Subcutaneous abdominal adipose tissue (tissue), 5 donors: ENCODE measurements around the gene XRCC1.
"Not testable (repeated sequence)": the region's sequence is repeated elsewhere in the genome, so short reads cannot be mapped to it uniquely, and the experiment has no call there.

Experiments
- H3K27ac ChIP-seq: one replicate; pipeline ENCODE4 v1.7.0; 2013; ENCODE audit warnings: low read depth, mild to moderate bottlenecking, inconsistent platforms, low read length, moderate library complexity
- H3K27me3 ChIP-seq, 5 donors: one replicate each; pipeline ENCODE4 v1.7.0; 2013; ENCODE audit warnings: low read length in 5 of 5, inconsistent platforms in 1 of 5; ENCODE audit not compliant: control insufficient read depth in 5 of 5, insufficient read depth in 4 of 5
- H3K36me3 ChIP-seq, 5 donors: one replicate each; pipeline ENCODE4 v1.7.0; 2013; ENCODE audit warnings: low read length in 5 of 5; ENCODE audit not compliant: control insufficient read depth in 5 of 5, insufficient read depth in 5 of 5
- H3K4me1 ChIP-seq, 5 donors: one replicate each; pipeline ENCODE4 v1.7.0; 2013; ENCODE audit warnings: low read length in 5 of 5, mild to moderate bottlenecking in 3 of 5, moderate library complexity in 1 of 5; ENCODE audit not compliant: control insufficient read depth in 5 of 5, insufficient read depth in 5 of 5
- H3K4me3 ChIP-seq, 5 donors: one replicate each; pipeline ENCODE4 v1.7.0; 2013; ENCODE audit warnings: low read length in 5 of 5, low read depth in 1 of 5
- H3K9ac ChIP-seq, 5 donors: one replicate each; pipeline ENCODE4 v1.7.0; 2013; ENCODE audit warnings: low read length in 5 of 5, mild to moderate bottlenecking in 4 of 5, moderate library complexity in 3 of 5
- H3K9me3 ChIP-seq, 5 donors: one replicate each; pipeline ENCODE4 v1.7.0; 2013; ENCODE audit warnings: low read length in 5 of 5; ENCODE audit not compliant: control insufficient read depth in 5 of 5
- donor health status: healthy.
- donor health status: healthy.
- donor health status: healthy.
- donor health status: healthy.
- donor health status: healthy.

Gene XRCC1

DNA sequence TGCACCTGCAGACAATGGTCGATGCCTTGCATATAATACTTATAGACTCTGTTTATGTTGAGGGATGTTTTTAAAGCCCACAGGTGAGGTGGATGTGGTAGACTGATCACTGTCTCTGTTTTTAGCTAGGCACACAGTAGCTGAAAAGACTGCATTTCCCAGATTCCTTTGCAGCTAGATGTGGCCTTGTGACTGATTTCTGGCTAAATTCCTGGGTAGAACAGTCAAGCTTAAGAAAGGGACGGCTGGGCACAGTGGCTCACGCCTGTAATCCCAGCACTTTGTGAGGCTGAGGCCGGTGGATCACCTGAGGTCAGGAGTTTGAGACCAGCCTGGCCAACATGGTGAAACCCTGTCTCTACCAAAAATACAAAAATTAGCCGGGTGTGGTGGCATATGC lies 25.0 kb upstream of the XRCC1 start:
- not testable (repeated sequence) for H3K27ac ChIP-seq, H3K4me3 ChIP-seq, H3K9ac ChIP-seq, H3K27me3 ChIP-seq, H3K9me3 ChIP-seq
- Histone ChIP-seq H3K36me3 (peaks cover 0 to 47% (median 33%) of the 10 kb centered on the region in 5 donors), H3K4me1 (peaks cover 8 to 28% (median 21%) of the 10 kb centered on the region in 5 donors)

DNA sequence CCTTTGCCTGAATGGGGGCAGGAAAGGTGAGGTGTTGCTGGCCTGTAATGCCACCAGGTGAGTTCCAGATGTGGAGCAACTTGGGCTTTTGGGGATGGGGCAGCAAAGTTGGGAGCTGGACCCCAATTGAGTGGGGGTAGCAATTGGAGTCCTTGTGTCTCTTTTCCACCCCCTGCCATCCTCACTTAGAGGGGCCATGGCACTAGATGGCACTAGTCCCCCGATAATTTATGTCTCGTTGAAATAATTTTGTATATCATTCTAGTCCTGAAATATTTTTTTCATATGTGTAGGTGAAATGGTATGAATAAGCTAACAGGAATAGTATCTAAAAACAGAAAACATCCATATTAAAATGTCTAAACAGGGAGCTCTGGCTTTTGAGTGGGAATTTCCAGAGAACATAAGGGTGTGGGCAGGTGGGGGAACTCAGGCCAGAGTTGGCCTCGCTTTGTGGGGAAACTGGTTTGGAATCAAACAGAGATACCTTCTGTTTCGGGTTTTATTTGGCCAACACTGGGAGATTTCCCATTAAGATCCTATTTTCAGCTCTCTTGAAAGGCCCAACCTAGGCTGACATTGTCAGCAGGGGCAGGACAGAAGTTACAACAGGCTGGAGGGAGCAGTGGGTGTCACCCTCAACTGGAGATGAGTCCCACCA lies 24.4 kb upstream of the XRCC1 start:
- Histone ChIP-seq H3K4me3 (no peak overlapping the region), H3K27ac (no peak overlapping the region), H3K36me3 (peaks cover 0 to 47% (median 33%) of the 10 kb centered on the region in 5 donors), H3K9ac (peak overlapping the region in 2 of 5 donors; percentile 17 to 30), H3K9me3 (no peaks in the 10 kb centered on the region), H3K4me1 (peaks cover 8 to 34% (median 27%) of the 10 kb centered on the region in 5 donors), H3K27me3 (no peaks in the 10 kb centered on the region)

DNA sequence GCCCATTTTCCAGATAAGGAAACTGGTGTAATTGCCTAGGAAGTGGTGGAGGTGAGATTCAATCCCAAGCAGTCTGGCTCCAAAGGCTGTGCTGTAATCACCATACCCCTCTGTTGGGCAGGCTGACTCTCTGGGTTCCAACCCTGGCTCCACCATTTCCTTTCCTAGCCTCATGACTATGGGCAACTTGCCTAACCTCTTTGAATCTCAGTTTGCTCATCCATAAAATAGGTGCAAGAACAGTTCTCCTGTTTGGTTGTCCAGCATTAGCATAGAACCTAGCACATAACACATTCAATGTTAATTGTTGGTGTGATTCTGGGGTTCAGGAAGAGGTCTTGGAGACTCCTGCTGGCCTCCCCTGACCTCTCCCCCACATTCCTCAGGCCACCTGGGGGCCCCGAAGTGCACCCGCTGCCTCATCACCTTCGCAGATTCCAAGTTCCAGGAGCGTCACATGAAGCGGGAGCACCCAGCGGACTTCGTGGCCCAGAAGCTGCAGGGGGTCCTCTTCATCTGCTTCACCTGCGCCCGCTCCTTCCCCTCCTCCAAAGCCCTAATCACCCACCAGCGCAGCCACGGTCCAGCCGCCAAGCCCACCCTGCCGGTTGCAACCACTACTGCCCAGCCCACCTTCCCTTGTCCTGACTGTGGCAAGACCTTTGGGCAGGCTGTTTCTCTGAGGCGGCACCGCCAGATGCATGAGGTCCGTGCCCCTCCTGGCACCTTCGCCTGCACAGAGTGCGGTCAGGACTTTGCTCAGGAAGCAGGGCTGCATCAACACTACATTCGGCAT lies 23.3 kb upstream of the XRCC1 start:
- H3K4me1 ChIP-seq: peaks cover 8 to 45% (median 38%) of the 10 kb centered on the region in 5 donors
- peaks cover 0 to 50% (median 37%) of the 10 kb centered on the region in 5 donors for H3K36me3 ChIP-seq
- H3K4me3 ChIP-seq: no peak overlapping the region
- no peak overlapping the region for H3K27ac ChIP-seq
- no peak overlapping the region for H3K9ac ChIP-seq
- H3K9me3 ChIP-seq: no peaks in the 10 kb centered on the region
- H3K27me3 ChIP-seq: no peaks in the 10 kb centered on the region

DNA sequence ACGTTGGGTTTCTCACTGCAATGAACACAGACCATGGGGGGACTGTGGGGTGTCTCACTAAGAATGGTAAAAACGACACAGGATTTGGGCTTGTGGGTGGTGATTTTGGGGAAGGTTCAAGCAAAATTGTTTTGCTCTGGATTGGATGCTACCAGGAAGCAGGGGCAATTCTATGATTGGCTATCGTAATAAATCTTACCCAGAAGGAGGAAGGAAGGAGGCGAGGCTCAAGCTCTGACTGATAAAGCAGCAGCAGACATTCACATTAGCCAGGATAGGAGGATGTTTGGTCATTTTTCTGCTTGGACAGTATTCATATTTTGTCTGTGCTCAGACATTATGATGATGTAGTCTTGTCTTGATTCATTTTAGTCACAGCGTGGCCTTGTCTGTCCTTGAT lies 22.5 kb upstream of the XRCC1 start:
- peak overlapping the region in 3 of 5 donors; percentile 85 to 96 (median 90) for H3K9ac ChIP-seq
- peak overlapping the region; percentile 99 for H3K27ac ChIP-seq
- peaks cover 8 to 48% (median 40%) of the 10 kb centered on the region in 5 donors for H3K4me1 ChIP-seq
- H3K27me3 ChIP-seq: no peaks in the 10 kb centered on the region
- H3K9me3 ChIP-seq: no peaks in the 10 kb centered on the region
- peaks cover 0 to 54% (median 43%) of the 10 kb centered on the region in 5 donors for H3K36me3 ChIP-seq
- H3K4me3 ChIP-seq: no peak overlapping the region

DNA sequence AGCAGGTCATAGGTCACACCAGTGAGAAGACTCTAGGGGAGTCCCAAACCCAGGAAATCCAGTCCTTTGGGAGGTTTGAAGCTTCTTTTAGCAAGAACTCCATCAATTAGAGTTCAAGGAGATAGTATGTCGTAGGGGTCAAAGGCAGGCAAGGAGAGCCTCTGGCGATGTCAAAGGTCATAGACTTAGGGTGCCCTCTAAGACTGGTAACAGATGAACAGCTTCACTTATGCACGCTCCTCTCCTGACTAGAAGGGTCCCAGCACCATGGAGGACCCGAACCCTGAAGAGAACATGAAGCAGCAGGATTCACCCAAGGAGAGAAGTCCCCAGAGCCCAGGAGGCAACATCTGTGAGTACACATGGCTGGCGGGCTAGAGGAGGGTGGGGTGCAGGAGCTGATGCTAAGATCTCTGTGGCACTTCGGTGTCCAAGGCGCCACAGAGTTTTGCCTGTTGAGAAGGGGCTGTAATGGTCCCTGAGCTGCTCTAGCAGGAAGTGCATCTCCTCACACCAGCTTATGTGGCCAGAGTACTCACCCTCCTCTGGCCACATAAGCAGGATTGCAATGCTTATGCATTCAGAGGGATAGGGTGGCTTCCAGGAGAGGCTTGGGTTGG lies 21.6 kb upstream of the XRCC1 start:
- Histone ChIP-seq H3K27ac (peak overlapping the region; percentile 99), H3K4me1 (peaks cover 8 to 48% (median 40%) of the 10 kb centered on the region in 5 donors), H3K36me3 (peaks cover 0 to 55% (median 44%) of the 10 kb centered on the region in 5 donors)

DNA sequence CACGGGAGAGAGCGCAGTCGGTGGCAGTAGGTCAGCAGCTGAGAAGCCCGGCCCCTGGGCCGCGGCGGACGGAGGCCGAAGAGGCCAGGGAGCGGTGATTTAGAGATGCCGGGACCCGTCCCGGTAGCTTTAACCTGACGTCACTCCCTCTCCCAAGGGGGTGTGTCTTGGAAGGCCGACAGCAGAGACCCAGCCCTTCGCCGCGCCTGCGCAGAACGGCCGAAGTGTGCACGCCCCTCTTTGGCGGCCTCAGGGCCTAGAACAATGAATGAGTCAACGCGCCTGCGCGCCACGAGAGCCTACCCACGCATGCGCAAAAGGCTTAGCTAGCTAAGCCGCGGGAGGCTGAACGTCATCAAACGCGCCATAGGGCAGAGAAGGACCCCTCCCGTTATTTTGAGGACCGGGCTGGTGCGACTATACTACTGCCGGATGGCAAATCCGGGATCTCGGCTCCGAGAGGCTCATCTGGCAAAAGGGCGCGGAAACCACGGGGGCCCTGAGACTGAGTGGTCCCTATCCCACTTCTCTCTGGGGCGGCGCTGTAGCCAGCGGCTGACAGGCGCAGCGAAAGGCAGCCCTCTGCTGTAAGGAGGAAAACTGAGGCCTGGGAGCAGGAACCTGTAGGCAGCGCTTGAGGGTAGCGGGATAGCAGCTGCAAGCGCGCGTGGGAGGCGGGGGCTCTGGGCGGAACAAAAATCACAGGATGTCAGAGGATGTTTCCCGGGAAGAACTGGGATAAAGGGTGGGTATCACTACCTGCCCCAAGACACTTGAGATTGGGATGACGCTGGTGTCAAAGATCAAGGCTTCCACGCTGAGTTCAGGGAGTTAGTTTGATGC lies 20.9 kb upstream of the XRCC1 start, which contains the start of the genes IRGQ and ZNF576:
TSS of gene IRGQ (minus strand) at position 136 of the 843 bp plus-strand sequence. CDS start 796 bp downstream, outside the sequence.
TSS of gene ZNF576 (plus strand) at position 597 of the 843 bp plus-strand sequence. CDS start 514 bp downstream, outside the sequence.
- Histone ChIP-seq H3K36me3 (peaks cover 0 to 56% (median 41%) of the 10 kb centered on the region in 5 donors), H3K27me3 (no peaks in the 10 kb centered on the region), H3K9ac (peak within 1 kb of the TSS; percentile 84 to 96 (median 90)), H3K27ac (peak within 1 kb of the TSS; percentile 99), H3K4me1 (peaks cover 8 to 48% (median 40%) of the 10 kb centered on the region in 5 donors), H3K4me3 (peak within 1 kb of the TSS; percentile 70 to 88 (median 82)), H3K9me3 (no peaks in the 10 kb centered on the region)

More for the DNA sequence above, 21.6 kb upstream of the XRCC1 start:
- Histone ChIP-seq H3K4me3 (peak overlapping the region; percentile 70 to 88 (median 76)), H3K9me3 (no peaks in the 10 kb centered on the region), H3K27me3 (no peaks in the 10 kb centered on the region), H3K9ac (peak overlapping the region; percentile 79 to 96 (median 90))

DNA sequence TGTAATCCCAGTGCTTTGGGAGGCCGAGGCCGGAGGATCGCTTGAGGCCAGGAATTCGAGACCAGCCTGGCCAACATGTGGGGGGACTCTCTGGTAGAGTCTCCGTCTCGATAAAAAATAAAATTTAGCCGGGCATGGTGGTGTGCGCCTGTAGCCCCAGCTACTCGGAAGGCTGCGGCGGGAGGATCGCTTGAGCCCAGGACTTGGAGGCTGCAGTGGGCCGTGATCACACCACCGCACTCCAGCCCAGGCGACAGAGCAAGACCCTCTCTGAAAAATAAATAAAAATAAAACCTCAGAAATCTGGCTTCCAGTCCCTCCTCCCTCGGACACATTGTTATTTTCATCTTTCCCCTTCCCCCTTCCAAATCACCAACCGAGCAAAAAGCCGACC lies 20.3 kb upstream of the XRCC1 start:
- Histone ChIP-seq H3K27ac (peak overlapping the region; percentile 89), H3K36me3 (peaks cover 0 to 56% (median 43%) of the 10 kb centered on the region in 5 donors), H3K9ac (peak overlapping the region; percentile 84 to 94 (median 90)), H3K9me3 (no peaks in the 10 kb centered on the region), H3K27me3 (no peaks in the 10 kb centered on the region), H3K4me3 (peak overlapping the region; percentile 60 to 88 (median 82)), H3K4me1 (peaks cover 8 to 48% (median 40%) of the 10 kb centered on the region in 5 donors)

DNA sequence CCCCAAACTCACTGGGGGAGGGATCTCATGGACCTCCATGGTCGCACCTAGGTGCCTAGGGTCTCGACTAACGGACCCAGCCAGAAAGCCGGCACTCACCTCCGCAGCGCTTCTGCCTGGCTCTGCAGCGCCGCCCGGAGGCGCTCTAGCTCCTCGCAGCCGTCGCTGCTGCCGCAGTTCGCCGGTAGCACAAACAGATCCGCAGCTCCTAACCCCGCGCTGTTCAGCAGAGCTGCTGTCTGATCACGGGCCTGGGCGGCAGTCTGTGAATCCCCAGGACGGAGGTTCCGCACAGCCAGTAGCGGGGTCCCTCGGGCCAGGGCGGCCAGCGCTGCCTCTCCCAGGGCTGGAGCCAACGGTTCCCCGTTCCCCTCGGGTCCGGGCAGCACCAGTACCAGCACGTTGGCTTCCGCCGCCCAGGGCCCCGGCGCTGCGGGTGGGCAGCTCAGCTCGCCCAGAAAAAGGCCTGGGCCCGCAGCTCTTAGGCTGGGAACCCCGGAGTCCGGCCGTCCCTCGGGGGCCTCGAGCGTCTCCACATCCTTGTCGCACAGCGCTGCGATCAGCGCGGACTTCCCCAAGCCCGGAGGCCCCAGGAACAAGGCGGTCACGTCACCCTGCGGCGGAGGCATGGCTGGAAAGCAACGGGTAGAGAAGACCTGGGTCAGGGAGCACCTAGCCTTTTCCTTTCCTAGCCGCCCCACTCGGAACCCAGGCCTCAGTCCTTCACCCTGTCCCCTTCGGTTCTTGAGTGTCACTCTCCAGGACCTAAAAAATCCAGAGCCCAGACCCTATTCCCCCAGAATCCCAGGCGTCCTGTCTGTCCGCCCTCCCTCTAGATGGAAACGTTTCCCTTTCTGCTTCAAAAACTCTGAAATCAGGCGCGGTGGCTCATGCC lies 19.6 kb upstream of the XRCC1 start:
- H3K27me3 ChIP-seq: no peaks in the 10 kb centered on the region
- peak overlapping the region; percentile 60 to 88 (median 82) for H3K4me3 ChIP-seq
- peak overlapping the region; percentile 84 to 94 (median 90) for H3K9ac ChIP-seq
- peaks cover 8 to 48% (median 40%) of the 10 kb centered on the region in 5 donors for H3K4me1 ChIP-seq
- peaks cover 0 to 56% (median 45%) of the 10 kb centered on the region in 5 donors for H3K36me3 ChIP-seq
- no peaks in the 10 kb centered on the region for H3K9me3 ChIP-seq
- H3K27ac ChIP-seq: peak overlapping the region; percentile 89
